GM19351 (cell line): ENCODE measurements around the gene PDCD1.
"Not testable (repeated sequence)": the region's sequence is repeated elsewhere in the genome, so short reads cannot be mapped to it uniquely, and the experiment has no call there.

Source experiments
- ATAC-seq: cut with Tn5 transposase; IDR thresholded peaks from one replicate; pipeline ENCODE4 v1.9.1; 2021; ENCODE audit warnings: mild to moderate bottlenecking, moderate library complexity; ENCODE audit not compliant: unreplicated experiment

The PDCD1 gene

DNA sequence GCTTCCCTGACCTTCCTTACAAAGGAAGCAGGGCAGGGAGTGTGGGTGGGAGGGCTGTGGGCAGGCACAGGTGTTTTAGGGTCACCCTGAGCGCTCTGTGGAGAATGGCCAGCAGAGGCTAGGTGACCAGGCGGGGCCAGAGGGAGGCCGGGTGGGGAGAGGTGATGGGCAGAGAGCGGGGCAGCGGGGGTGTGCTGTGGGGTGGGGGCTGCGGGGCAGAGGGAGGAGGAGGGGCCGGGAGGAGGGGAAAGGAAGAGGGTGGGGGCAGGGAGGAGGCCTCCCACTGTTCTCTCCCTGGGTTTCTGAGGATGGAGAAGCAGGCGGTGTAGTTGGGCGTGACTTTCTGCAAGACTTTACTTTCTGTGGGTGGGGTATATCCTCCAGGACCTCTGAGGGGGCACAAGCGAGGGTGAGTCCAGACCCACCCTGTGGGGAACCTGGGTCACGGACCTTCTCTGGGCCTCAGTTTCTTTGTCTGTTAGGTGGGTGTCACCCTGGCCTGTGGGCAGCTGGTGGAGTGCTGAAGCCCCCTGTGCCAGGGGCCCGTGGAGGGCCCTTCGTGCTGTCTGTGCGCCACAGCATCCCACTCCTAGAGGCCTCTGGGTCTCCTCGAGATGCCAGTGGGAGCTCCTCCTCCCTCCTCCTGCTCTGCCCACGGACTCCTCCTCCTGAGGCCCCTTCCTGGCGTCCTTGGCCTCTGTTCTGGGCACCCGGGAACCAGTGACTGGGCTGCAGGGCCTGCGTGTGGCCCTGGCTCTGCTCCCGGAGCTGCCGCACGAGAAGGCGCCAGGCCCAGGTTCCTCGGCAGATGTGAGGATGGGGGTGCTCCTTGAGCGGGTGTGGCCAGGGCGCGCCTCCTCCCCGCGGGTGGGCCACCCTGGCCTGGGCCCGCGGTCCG is 56.0 kb downstream of the PDCD1 start:
- ATAC-seq, result no peak

DNA sequence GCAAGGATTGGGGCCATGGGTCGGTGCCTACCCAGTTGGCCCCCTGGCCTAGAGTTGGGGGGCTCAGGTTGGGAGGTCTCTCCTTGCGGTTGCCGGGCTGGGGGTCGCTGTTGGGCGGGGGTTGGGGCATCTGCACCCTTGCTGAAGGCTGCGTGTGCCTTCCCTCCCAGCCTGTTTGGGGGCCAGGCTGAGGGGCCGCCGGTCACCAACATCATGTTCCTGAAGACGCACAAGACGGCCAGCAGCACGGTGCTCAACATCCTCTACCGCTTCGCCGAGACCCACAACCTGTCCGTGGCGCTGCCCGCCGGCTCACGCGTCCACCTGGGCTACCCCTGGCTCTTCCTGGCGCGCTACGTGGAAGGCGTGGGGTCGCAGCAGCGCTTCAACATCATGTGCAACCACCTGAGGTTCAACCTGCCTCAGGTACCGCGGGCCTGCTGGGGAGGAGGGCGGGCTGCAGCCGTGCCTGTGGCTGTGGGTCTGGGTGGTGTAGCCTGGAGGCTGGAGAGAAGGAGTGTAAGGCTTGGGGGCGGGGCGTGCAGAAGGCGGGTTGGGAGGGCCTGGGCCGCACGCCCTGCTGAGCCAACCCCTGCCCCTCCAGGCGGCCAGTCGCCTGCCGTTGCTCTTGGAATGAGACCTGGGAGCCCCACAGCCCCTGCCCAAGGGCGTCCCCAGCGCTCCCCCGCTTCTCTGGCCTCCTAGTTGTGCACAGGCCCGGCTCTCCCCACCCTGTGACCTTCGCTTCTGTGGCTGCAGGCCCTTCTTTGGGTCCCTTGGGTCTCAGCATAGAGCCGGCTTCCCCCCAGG is 56.9 kb downstream of the PDCD1 start:
- ATAC-seq, result no peak

GRCh38 chr2:241800198-241800903 is 58.3 kb downstream of the PDCD1 start:
- ATAC-seq, result not testable (repeated sequence)
